Esophagus muscularis mucosa (tissue), 4 donors: ENCODE measurements around the gene SPATA33. TPM values are rescaled to one million over a fixed set of nuclear protein-coding genes. Genes with fewer than 3 reads are reported as not detected.
"Not testable (repeated sequence)": the region's sequence is repeated elsewhere in the genome, so short reads cannot be mapped to it uniquely, and the experiment has no call there.

Experiments
- DNase-seq: peaks from one replicate; pipeline ENCODE4 v3.0.0-alpha.2; 2017; ENCODE audit errors: extremely low spot score
- H3K27ac ChIP-seq, 4 donors: fragments of 200-600 bp; sonication (generic); replicated peaks in 1 of 4; 1 replicate in 3 of 4; 2 replicates in 1 of 4; pipeline ENCODE4 v1.5.1; 2016 to 2019; ENCODE audit warnings: mild to moderate bottlenecking in 1 of 4
- H3K27me3 ChIP-seq, 4 donors: fragments of 200-600 bp; sonication (generic); one replicate each; pipeline versions ENCODE4 v1.5.1 to v1.6.0; 2016 to 2019
- H3K36me3 ChIP-seq, 4 donors: fragments of 200-600 bp; sonication (generic); one replicate each; pipeline ENCODE4 v1.5.1; 2016 to 2019
- H3K4me1 ChIP-seq, 4 donors: fragments of 200-600 bp; sonication (generic); one replicate each; pipeline ENCODE4 v1.5.1; 2016 to 2019
- H3K4me3 ChIP-seq, 4 donors: fragments of 200-600 bp; sonication (generic); 1 replicate in 2 of 4; 2 replicates in 2 of 4; pipeline ENCODE4 v1.5.1; 2016 to 2019; ENCODE audit warnings: mild to moderate bottlenecking in 4 of 4, moderate library complexity in 1 of 4
- H3K9me3 ChIP-seq, 4 donors: fragments of 200-600 bp; sonication (generic); 1 replicate in 3 of 4; 2 replicates in 1 of 4; pipeline ENCODE4 v1.5.1; 2016 to 2019
- EP300 ChIP-seq: sonication (generic); formaldehyde crosslinking; IDR thresholded peaks from one replicate; pipeline ENCODE4 v1.6.1; 2017; ENCODE audit warnings: antibody characterized with exemption
- POLR2A ChIP-seq: fragments of 450-650 bp; IDR thresholded peaks from one replicate; pipeline ENCODE4 v1.6.1; 2017; ENCODE audit warnings: antibody characterized with exemption, moderate library complexity, mild to moderate bottlenecking, low read depth
- POLR2AphosphoS5 ChIP-seq, 2 donors: sonication (generic); formaldehyde crosslinking; IDR thresholded peaks; one replicate each; pipeline ENCODE4 v1.6.1; 2017; ENCODE audit warnings: antibody characterized with exemption in 2 of 2
- WGBS: methylation state at CpG from one replicate; pipeline ENCODE4 v1.1.5; 2018; 5-methylcytosine and 5-hydroxymethylcytosine counted together
- intact Hi-C: fragments of 100-400 bp; cut with DNase I; formaldehyde crosslinking; loops from one replicate; pipeline ENCODE4 v1.15.1; 2023
- total RNA-seq, 4 donors: library from RNA; depleted of rRNA; stranded (reverse); fragments of >200 nt; gene quantifications; one replicate each; pipeline versions ENCODE4 v1.1.0 to v1.2.1, GENCODE V29; 2016
- TF ChIP-seq, protein P1 (sequence below), 3 experiments: fragments of 200-600 bp in 2 of 3; fragments of 450-650 bp in 1 of 3; sonication (generic) in 2 of 3; IDR thresholded peaks; one replicate each; pipeline ENCODE4 v1.5.1; 2017 to 2019; ENCODE audit warnings: antibody characterized with exemption in 3 of 3, mild to moderate bottlenecking in 2 of 3, moderate library complexity in 1 of 3

SPATA33 gene
- total RNA-seq, 4 donors from 2014 or later = 2.2 to 4.9 (median 3.6) TPM

GRCh38 chr16:89697616-89698331, 40.1 kb downstream of the SPATA33 start:
- Histone ChIP-seq H3K27me3 (no peaks in the 10 kb centered on the region), H3K4me3 (no peak overlapping the region), H3K36me3 (peaks cover 15 to 54% (median 50%) of the 10 kb centered on the region in 4 donors), H3K27ac (no peak overlapping the region), H3K9me3 (no peaks in the 10 kb centered on the region), H3K4me1 (peaks cover 15 to 32% (median 30%) of the 10 kb centered on the region in 4 donors)
- intact Hi-C loops = no loop called here
- no peak for DNase-seq
- WGBS = 80% methylated on average over 3 of the region's 32 CpGs
- TF ChIP-seq EP300 (no peak), POLR2A (no peak), POLR2AphosphoS5 (IDR thresholded peaks at IDR 0.05) (no peak)
- TF ChIP-seq, protein P1, sequence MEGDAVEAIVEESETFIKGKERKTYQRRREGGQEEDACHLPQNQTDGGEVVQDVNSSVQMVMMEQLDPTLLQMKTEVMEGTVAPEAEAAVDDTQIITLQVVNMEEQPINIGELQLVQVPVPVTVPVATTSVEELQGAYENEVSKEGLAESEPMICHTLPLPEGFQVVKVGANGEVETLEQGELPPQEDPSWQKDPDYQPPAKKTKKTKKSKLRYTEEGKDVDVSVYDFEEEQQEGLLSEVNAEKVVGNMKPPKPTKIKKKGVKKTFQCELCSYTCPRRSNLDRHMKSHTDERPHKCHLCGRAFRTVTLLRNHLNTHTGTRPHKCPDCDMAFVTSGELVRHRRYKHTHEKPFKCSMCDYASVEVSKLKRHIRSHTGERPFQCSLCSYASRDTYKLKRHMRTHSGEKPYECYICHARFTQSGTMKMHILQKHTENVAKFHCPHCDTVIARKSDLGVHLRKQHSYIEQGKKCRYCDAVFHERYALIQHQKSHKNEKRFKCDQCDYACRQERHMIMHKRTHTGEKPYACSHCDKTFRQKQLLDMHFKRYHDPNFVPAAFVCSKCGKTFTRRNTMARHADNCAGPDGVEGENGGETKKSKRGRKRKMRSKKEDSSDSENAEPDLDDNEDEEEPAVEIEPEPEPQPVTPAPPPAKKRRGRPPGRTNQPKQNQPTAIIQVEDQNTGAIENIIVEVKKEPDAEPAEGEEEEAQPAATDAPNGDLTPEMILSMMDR (IDR thresholded peaks at IDR 0.05) = no peak

GRCh38 chr16:89698717-89699116, 41.1 kb downstream of the SPATA33 start:
- H3K27me3 ChIP-seq, H3K9me3 ChIP-seq, DNase-seq, H3K27ac ChIP-seq, H3K4me3 ChIP-seq, intact Hi-C loops: not testable (repeated sequence)
- H3K4me1 ChIP-seq = peaks cover 15 to 32% (median 30%) of the 10 kb centered on the region in 4 donors
- 94% methylated on average over 14 of the region's 14 CpGs for WGBS
- peaks cover 7 to 44% (median 41%) of the 10 kb centered on the region in 4 donors for H3K36me3 ChIP-seq

GRCh38 chr16:89699629-89700099, 42.0 kb downstream of the SPATA33 start:
- H3K36me3 ChIP-seq = peaks cover 0 to 35% (median 31%) of the 10 kb centered on the region in 4 donors
- DNase-seq, H3K9me3 ChIP-seq, H3K27me3 ChIP-seq: not testable (repeated sequence)
- intact Hi-C loops = loop anchor here (5.0 to 10.0 kb wide), 2 partner anchors 93 to 165 kb away; no protein-coding TSS in a partner anchor
- H3K27ac ChIP-seq = peak overlapping the region; percentile 74 to 86 (median 80)
- peak overlapping the region; percentile 73 to 94 (median 82) for H3K4me3 ChIP-seq
- WGBS = 67% methylated on average over 16 of the region's 18 CpGs
- H3K4me1 ChIP-seq = peaks cover 15 to 32% (median 30%) of the 10 kb centered on the region in 4 donors

GRCh38 chr16:89700100-89700648, 42.5 kb downstream of the SPATA33 start:
- H3K4me3 ChIP-seq = peak overlapping the region; percentile 73 to 94 (median 82)
- H3K27ac ChIP-seq = peak overlapping the region; percentile 74 to 86 (median 80)
- DNase-seq = peak; percentile 100
- H3K27me3 ChIP-seq = no peaks in the 10 kb centered on the region
- peaks cover 0 to 30% (median 27%) of the 10 kb centered on the region in 4 donors for H3K36me3 ChIP-seq
- WGBS = 0% methylated on average over 6 of the region's 30 CpGs
- peaks cover 15 to 32% (median 30%) of the 10 kb centered on the region in 4 donors for H3K4me1 ChIP-seq
- H3K9me3 ChIP-seq = no peaks in the 10 kb centered on the region
- TF ChIP-seq EP300 (no peak), POLR2AphosphoS5 (IDR thresholded peaks at IDR 0.05) (peak; percentile 72 to 93)
- TF ChIP-seq, protein P1 (IDR thresholded peaks at IDR 0.05) = peak; percentile 69 to 88 (median 82)
- intact Hi-C loops = loop anchor here (5.0 to 10.0 kb wide), 2 partner anchors 92 to 165 kb away; no protein-coding TSS in a partner anchor

- WGBS = 5% methylated on average over 4 of the region's 78 CpGs
- Histone ChIP-seq H3K27me3 (no peaks in the 10 kb centered on the region), H3K27ac (peak overlapping the region; percentile 74 to 86 (median 80)), H3K36me3 (peaks cover 0 to 23% (median 20%) of the 10 kb centered on the region in 4 donors), H3K9me3 (no peaks in the 10 kb centered on the region), H3K4me1 (peaks cover 15 to 35% (median 34%) of the 10 kb centered on the region in 4 donors), H3K4me3 (peak overlapping the region; percentile 73 to 94 (median 82))
- intact Hi-C loops = loop anchor here (5.0 to 10.0 kb wide), 2 partner anchors 91 to 164 kb away; no protein-coding TSS in a partner anchor
- DNase-seq = no peak
- TF ChIP-seq, protein P1 (IDR thresholded peaks at IDR 0.05) = no peak
- no peak for TF ChIP-seq EP300
- no peak for TF ChIP-seq POLR2AphosphoS5 (IDR thresholded peaks at IDR 0.05)
- no peak for TF ChIP-seq POLR2A
Observed at GRCh38 chr16:89700649-89701424, 43.2 kb downstream of the SPATA33 start.
